ENCODE results near the gene LINGO1.

DNA sequence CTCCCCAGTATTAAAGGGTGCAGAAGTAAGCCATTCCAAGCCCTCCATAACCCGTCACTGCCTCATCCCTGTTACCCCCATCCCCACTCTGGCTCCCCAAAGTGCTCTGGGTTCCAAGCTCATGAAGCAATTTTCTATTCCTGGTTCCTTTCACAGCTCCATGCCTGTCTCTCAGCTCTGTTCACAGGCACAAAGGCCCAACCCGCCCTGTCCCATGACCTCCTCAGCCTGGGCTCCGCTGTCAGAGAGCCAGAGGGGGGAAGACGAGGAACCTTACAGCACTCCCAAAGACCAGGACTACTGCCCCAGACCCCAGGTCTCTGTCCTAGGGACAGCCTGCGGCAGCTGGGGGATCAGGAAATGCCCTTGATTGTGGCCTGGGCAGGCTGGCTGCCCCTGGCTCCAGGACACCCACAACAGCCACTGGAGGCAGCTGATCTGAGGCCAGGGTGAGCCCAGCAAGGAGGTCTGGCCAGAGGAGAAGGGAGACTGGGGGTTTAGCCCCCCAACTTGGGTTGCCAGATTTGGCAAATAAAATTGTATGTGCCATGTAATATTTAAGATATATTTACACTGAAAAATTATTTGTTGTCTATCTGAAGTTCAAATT, 43.2 kb upstream of the LINGO1 start:
- TF ChIP-seq YY1 (IDR thresholded peaks at IDR 0.05; ENCODE audit: borderline replicate concordance in 1 of 3, control insufficient read depth in 1 of 3, extremely low read depth in 1 of 3, insufficient read depth in 3 of 3, insufficient read length in 1 of 3, insufficient replicate concordance in 2 of 3, low read depth in 1 of 3, low read length in 2 of 3) (no peak), ZNF780A (CRISPR knock-in tag; IDR thresholded peaks at IDR 0.05) (no peak), ILK (tag; IDR thresholded peaks at IDR 0.05; ENCODE audit: borderline replicate concordance, low read depth) (no peak), ZBTB8A (IDR thresholded peaks at IDR 0.05; ENCODE audit: partially characterized antibody) (no peak), HDAC2 (IDR thresholded peaks at IDR 0.05) (no peak)
- TF ChIP-seq, protein P1, sequence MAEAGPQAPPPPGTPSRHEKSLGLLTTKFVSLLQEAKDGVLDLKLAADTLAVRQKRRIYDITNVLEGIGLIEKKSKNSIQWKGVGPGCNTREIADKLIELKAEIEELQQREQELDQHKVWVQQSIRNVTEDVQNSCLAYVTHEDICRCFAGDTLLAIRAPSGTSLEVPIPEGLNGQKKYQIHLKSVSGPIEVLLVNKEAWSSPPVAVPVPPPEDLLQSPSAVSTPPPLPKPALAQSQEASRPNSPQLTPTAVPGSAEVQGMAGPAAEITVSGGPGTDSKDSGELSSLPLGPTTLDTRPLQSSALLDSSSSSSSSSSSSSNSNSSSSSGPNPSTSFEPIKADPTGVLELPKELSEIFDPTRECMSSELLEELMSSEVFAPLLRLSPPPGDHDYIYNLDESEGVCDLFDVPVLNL (CRISPR knock-in tag; IDR thresholded peaks at IDR 0.05; ENCODE audit: low read depth): no peak
